Transverse colon (tissue), 4 donors: ENCODE results near the gene CCNE1. TPM values are rescaled to one million over a fixed set of nuclear protein-coding genes. Genes with fewer than 3 reads are reported as not detected.

Source experiments
- DNase-seq: peaks from one replicate; pipeline ENCODE4 v3.0.0-alpha.2; 2019
- H3K27ac ChIP-seq, 4 donors: fragments of 200-600 bp; sonication (generic); 2 replicates each; pipeline ENCODE4 v1.5.1; 2016 to 2018; ENCODE audit warnings: inconsistent platforms in 4 of 4
- H3K27me3 ChIP-seq: fragments of 200-600 bp; sonication (generic); 2 replicates; pipeline ENCODE4 v1.5.1; 2017; ENCODE audit warnings: inconsistent platforms
- H3K36me3 ChIP-seq, 4 donors: fragments of 200-600 bp; sonication (generic); 2 replicates each; pipeline ENCODE4 v1.5.1; 2017 to 2019; ENCODE audit warnings: inconsistent platforms in 4 of 4
- H3K4me1 ChIP-seq, 4 donors: fragments of 200-600 bp; sonication (generic); 2 replicates each; pipeline ENCODE4 v1.5.1; 2017 to 2020; ENCODE audit warnings: inconsistent platforms in 4 of 4
- H3K4me3 ChIP-seq, 4 donors: fragments of 200-600 bp; sonication (generic); 1 replicate in 1 of 4; 2 replicates in 3 of 4; pipeline versions ENCODE4 v1.5.1 to v1.6.1; 2017 to 2019; ENCODE audit warnings: inconsistent platforms in 4 of 4
- H3K9me3 ChIP-seq, 2 donors: fragments of 200-600 bp; sonication (generic); 2 replicates each; pipeline ENCODE4 v1.5.1; 2017 to 2019; ENCODE audit warnings: inconsistent platforms in 2 of 2
- EP300 ChIP-seq: sonication (generic); formaldehyde crosslinking; IDR thresholded peaks from one replicate; pipeline ENCODE4 v1.6.1; 2017; ENCODE audit warnings: antibody characterized with exemption, low read depth
- POLR2A ChIP-seq: fragments of 450-650 bp; IDR thresholded peaks from one replicate; pipeline ENCODE4 v1.6.1; 2016; ENCODE audit warnings: antibody characterized with exemption, mild to moderate bottlenecking, moderate library complexity
- POLR2AphosphoS5 ChIP-seq, 3 donors: sonication (generic); formaldehyde crosslinking; IDR thresholded peaks; one replicate each; pipeline ENCODE4 v1.6.1; 2016; ENCODE audit warnings: antibody characterized with exemption in 3 of 3
- WGBS, 2 donors: methylation state at CpG; one replicate each; pipeline ENCODE4 v1.1.5; 2018; ENCODE audit warnings: low coverage in 1 of 2; 5-methylcytosine and 5-hydroxymethylcytosine counted together
- in situ Hi-C, 4 donors: fragments of 200-750 bp; cut with MboI; loops; one replicate each; pipeline versions ENCODE4 v1.15.0 to v1.15.1; 2017; ENCODE audit warnings: low sequenced_read_pairs in 3 of 4, low pct_ligation_motif_present in 1 of 4, low pct_unique_long_range_greater_than_20kb in 1 of 4
- intact Hi-C: fragments of 100-400 bp; cut with DNase I; formaldehyde crosslinking; loops from one replicate; pipeline ENCODE4 v1.15.1; 2023; ENCODE audit warnings: low total_unique reads
- total RNA-seq, 4 donors: library from RNA; depleted of rRNA; stranded (reverse); fragments of >200 nt; gene quantifications; one replicate each; pipeline ENCODE4 v1.1.0, GENCODE V29; 2016
- TF ChIP-seq, protein P1 (sequence below), 5 experiments: fragments of 200-600 bp in 3 of 5; fragments of 450-650 bp in 2 of 5; sonication (generic) in 3 of 5; IDR thresholded peaks; 1 replicate in 2 of 5; 2 replicates in 3 of 5; pipeline ENCODE4 v1.5.1; 2016 to 2017; ENCODE audit warnings: antibody characterized with exemption in 5 of 5, inconsistent platforms in 3 of 5, mild to moderate bottlenecking in 2 of 5, moderate library complexity in 1 of 5

CCNE1 gene
- total RNA-seq, 4 donors from 2014 or later = 1.7 to 30.3 (median 5.8) TPM

DNA sequence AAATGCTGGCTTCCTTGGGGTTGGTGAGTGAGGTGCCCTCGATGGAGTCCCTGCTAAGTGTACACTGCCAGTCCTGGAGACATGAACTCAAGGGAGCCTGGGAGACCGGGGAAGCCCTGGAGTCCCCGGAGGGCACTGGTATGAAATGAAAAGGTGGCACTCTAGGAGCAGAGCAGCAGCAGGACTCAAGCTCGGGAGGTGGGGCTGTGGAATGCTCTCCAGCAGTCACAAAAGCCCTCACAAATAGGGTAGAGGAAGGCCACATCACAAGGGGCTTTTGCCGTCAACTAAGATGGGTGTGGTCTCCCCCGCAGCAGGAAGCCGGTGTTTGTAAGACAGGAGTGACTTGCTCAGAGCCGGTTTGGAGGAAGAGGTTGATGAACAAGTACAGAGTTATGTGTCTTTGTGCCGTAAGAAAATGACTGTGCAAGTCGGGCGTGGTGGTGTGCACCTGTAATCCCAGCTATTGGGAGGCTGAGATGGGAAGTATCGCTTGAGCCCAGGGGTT, 19.3 kb downstream of the CCNE1 start:
- WGBS, 2 donors = 29 to 30% methylated on average over 2 to 12 of the region's 12 CpGs

DNA sequence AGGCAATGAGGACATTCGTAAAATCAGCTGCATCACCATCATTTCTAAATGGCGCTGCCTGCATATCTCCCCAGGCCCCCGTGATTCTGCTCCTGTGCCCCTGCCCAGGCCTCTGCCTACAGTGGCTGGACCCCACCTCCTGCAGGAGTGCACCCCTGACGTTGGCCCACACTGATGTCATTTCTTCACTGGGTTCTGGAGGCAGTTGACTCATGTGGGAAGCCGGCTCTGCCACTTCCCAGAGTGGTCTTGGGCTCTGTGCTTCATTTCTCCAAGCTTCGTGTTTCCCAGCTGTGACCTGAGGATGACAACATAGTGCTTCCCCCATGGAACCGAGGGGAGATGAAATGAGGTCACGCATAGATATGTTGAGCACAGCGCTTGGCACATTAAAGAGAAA, 19.9 kb downstream of the CCNE1 start:
- Histone ChIP-seq H3K4me1 (no peaks in the 10 kb centered on the region), H3K27ac (no peak overlapping the region), H3K27me3 (peaks cover 4% of the 10 kb centered on the region), H3K36me3 (no peaks in the 10 kb centered on the region), H3K4me3 (no peak overlapping the region), H3K9me3 (no peaks in the 10 kb centered on the region)
- no peak for DNase-seq
- TF ChIP-seq, protein P1, sequence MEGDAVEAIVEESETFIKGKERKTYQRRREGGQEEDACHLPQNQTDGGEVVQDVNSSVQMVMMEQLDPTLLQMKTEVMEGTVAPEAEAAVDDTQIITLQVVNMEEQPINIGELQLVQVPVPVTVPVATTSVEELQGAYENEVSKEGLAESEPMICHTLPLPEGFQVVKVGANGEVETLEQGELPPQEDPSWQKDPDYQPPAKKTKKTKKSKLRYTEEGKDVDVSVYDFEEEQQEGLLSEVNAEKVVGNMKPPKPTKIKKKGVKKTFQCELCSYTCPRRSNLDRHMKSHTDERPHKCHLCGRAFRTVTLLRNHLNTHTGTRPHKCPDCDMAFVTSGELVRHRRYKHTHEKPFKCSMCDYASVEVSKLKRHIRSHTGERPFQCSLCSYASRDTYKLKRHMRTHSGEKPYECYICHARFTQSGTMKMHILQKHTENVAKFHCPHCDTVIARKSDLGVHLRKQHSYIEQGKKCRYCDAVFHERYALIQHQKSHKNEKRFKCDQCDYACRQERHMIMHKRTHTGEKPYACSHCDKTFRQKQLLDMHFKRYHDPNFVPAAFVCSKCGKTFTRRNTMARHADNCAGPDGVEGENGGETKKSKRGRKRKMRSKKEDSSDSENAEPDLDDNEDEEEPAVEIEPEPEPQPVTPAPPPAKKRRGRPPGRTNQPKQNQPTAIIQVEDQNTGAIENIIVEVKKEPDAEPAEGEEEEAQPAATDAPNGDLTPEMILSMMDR (IDR thresholded peaks at IDR 0.05) = no peak
- TF ChIP-seq POLR2AphosphoS5 (IDR thresholded peaks at IDR 0.05) (no peak), EP300 (no peak), POLR2A (no peak)
- in situ Hi-C loops (loop anchor here in 1 of 4 donors (25.0 kb wide), 1 partner anchor 219 kb away; the partner anchor contains the start of gene POP4), intact Hi-C loops (no loop called here)
- WGBS, 2 donors = 40 to 73% methylated on average over 1 to 9 of the region's 9 CpGs

More for the DNA sequence above, 19.3 kb downstream of the CCNE1 start:
- Histone ChIP-seq H3K4me3 (no peak overlapping the region), H3K36me3 (no peaks in the 10 kb centered on the region), H3K27me3 (peaks cover 4% of the 10 kb centered on the region), H3K4me1 (no peaks in the 10 kb centered on the region), H3K9me3 (no peaks in the 10 kb centered on the region), H3K27ac (no peak overlapping the region)
- DNase-seq = no peak
- intact Hi-C loops (no loop called here), in situ Hi-C loops (loop anchor here in 1 of 4 donors (25.0 kb wide), 1 partner anchor 219 kb away; the partner anchor contains the start of gene POP4)
- TF ChIP-seq POLR2A (no peak), EP300 (no peak), POLR2AphosphoS5 (IDR thresholded peaks at IDR 0.05) (no peak)
- TF ChIP-seq, protein P1 (IDR thresholded peaks at IDR 0.05) = no peak

DNA sequence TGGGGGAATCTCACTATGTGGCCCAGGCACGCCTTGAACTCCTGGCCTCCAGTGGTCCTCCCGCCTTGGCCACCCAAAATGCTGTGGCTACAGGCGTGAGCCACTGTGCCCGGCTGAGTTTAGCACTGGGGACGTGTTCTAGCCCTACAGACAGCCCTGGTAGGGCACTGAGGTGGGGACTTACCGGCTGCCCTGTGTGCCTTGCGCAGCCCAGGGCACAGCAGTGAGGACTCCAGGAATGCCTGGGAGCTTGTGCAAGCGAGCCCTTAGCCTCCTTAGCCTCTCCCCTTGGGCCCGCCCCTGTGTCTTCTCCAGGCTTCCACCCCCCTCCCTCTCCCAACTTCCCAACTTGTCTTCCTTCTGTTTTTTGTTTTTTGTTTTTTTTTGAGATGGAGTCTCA, 21.0 kb downstream of the CCNE1 start:
- in situ Hi-C loops = loop anchor here in 1 of 4 donors (25.0 kb wide), 1 partner anchor 220 kb away; the partner anchor contains the start of gene POP4
- TF ChIP-seq EP300 = no peak
- TF ChIP-seq POLR2AphosphoS5 (IDR thresholded peaks at IDR 0.05) = no peak
- Histone ChIP-seq H3K27me3 (peaks cover 4% of the 10 kb centered on the region), H3K36me3 (no peaks in the 10 kb centered on the region), H3K4me1 (no peaks in the 10 kb centered on the region), H3K27ac (no peak overlapping the region), H3K4me3 (no peak overlapping the region), H3K9me3 (no peaks in the 10 kb centered on the region)
- intact Hi-C loops = no loop called here
- no peak for DNase-seq
- 98 to 100% methylated on average over 2 to 9 of the region's 9 CpGs for WGBS, 2 donors

DNA sequence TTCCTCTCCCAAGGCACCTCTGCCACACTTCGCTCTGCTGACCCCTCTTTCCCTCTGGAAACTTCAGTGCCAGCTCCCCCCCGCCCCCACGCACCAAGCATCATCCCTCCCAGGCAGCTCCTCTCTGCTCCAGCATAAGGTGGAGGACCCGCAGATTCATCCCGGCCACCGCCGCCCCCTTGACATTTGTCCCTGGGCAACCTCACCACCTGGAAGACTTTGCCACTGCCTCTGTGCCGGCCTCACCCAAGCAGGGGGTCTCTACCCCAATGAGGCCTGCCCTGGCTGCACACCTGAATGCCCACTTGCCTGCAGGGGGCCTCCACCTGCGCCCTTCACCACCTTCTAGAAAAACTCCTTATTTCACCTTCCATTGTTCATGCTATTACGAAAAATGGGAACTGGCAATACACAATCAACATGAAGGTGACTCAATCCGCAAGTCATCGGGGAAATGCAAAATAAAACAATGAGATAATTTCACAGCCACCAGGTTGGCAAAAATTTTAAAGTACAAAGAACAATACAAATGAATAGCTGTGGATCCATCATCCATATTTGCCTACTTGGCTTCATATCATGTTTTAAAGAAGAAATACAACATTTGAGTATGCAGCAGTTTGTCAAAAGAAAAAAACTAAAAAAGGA, 21.9 kb downstream of the CCNE1 start:
- no peak for DNase-seq
- 87 to 88% methylated on average over 3 to 12 of the region's 12 CpGs for WGBS, 2 donors
- Histone ChIP-seq H3K4me3 (no peak overlapping the region), H3K27me3 (peaks cover 4% of the 10 kb centered on the region), H3K4me1 (no peaks in the 10 kb centered on the region), H3K27ac (no peak overlapping the region), H3K9me3 (no peaks in the 10 kb centered on the region), H3K36me3 (no peaks in the 10 kb centered on the region)
- TF ChIP-seq POLR2A = no peak
- TF ChIP-seq, protein P1 (IDR thresholded peaks at IDR 0.05) = no peak
- TF ChIP-seq EP300 = no peak
- TF ChIP-seq POLR2AphosphoS5 (IDR thresholded peaks at IDR 0.05) = no peak
- in situ Hi-C loops = loop anchor here in 1 of 4 donors (25.0 kb wide), 1 partner anchor 221 kb away; the partner anchor contains the start of gene POP4
- intact Hi-C loops = no loop called here
